ENCODE results near the gene OTOL1. TPM values are rescaled to one million over a fixed set of nuclear protein-coding genes. Genes with fewer than 3 reads are reported as not detected.

The OTOL1 gene
- polyA plus RNA-seq, 4 donors, result not detected

GRCh38 chr3:161550491-161551195 lies 54.0 kb downstream of the OTOL1 start:
- DNase-seq (no peak), FAIRE-seq (no peak)
- H3K27ac ChIP-seq (ENCODE audit: low read depth in 1 of 3, low read length in 2 of 3), result no peak overlapping the region
- H3K9me3 ChIP-seq (ENCODE audit: control insufficient read depth in 2 of 2, insufficient read depth in 1 of 2, low read depth in 1 of 2, low read length in 1 of 2), result no peaks in the 10 kb centered on the region
- H3K36me3 ChIP-seq (ENCODE audit: control insufficient read depth in 3 of 3, insufficient read depth in 2 of 3, low read depth in 1 of 3, low read length in 3 of 3), result no peaks in the 10 kb centered on the region
- peaks cover 0 to 4% (median 0%) of the 10 kb centered on the region in 3 donors for H3K27me3 ChIP-seq (ENCODE audit: control insufficient read depth in 3 of 3, insufficient read depth in 3 of 3, low read length in 3 of 3)
- H3K4me3 ChIP-seq (ENCODE audit: low read depth in 1 of 3, low read length in 3 of 3), result no peak overlapping the region
- 78 to 83% (median 78%) methylated on average over 6 of the region's 6 CpGs for WGBS, 3 donors
- H3K4me1 ChIP-seq (ENCODE audit: control insufficient read depth in 3 of 3, insufficient read depth in 2 of 3, low read depth in 1 of 3, low read length in 2 of 3), result no peaks in the 10 kb centered on the region

DNA sequence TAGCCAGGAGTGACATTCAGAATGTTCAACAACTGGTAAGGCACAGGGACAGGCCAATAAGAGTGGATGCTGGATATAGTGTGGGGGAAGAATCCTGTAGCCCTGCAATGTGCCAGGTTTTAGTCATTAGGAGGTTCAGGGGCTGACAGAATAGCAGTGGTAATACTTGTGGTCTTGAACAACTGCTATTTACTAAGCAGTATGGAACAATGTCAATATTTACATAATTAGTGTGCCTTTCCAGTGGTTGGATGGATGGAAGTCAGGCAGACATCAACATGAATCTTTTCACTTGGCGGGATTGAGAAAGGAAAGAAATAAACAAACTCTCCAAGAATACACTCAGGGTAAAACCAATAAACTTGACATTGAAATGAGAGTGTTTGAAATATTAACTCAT lies 55.1 kb downstream of the OTOL1 start:
- no peaks in the 10 kb centered on the region for H3K9me3 ChIP-seq (ENCODE audit: control insufficient read depth in 2 of 2, insufficient read depth in 1 of 2, low read depth in 1 of 2, low read length in 1 of 2)
- WGBS, 3 donors, result 41 to 58% (median 55%) methylated on average over 1 of the region's 1 CpG
- FAIRE-seq (no peak), DNase-seq (no peak)
- peaks cover 0 to 4% (median 0%) of the 10 kb centered on the region in 3 donors for H3K27me3 ChIP-seq (ENCODE audit: control insufficient read depth in 3 of 3, insufficient read depth in 3 of 3, low read length in 3 of 3)
- no peak overlapping the region for H3K27ac ChIP-seq (ENCODE audit: low read depth in 1 of 3, low read length in 2 of 3)
- H3K4me1 ChIP-seq (ENCODE audit: control insufficient read depth in 3 of 3, insufficient read depth in 2 of 3, low read depth in 1 of 3, low read length in 2 of 3), result no peaks in the 10 kb centered on the region
- no peaks in the 10 kb centered on the region for H3K36me3 ChIP-seq (ENCODE audit: control insufficient read depth in 3 of 3, insufficient read depth in 2 of 3, low read depth in 1 of 3, low read length in 3 of 3)
- no peak overlapping the region for H3K4me3 ChIP-seq (ENCODE audit: low read depth in 1 of 3, low read length in 3 of 3)

DNA sequence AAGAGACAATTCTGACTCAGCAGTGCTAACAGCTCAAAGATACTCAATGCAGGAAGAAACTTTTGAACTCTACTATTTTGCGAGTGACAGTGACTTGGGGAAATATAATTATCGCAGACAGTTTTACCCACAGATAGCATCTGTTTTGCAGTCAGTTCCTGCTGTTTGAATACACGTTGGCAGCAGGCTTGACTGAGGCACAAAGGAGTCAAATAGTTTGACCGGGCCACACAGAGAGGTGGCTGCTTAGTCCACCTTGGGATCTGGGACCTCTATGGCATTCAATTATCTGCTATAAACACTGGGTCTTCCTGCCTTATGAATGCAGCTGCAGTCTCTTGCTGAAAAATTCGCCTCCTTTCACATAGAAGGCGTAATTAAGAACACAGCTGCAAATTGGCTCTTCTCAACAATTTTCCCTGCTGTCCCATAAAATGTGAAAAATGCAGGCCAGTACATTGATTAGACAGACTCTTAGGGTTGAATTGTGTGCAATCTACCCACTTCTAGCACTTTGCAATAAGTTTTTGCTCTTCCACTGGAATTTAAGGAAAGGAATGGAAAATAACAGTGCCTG lies 56.5 kb downstream of the OTOL1 start:
- WGBS, 3 donors, result 68 to 70% (median 69%) methylated on average over 6 of the region's 6 CpGs
- Histone ChIP-seq H3K9me3 (ENCODE audit: control insufficient read depth in 2 of 2, insufficient read depth in 1 of 2, low read depth in 1 of 2, low read length in 1 of 2) (no peaks in the 10 kb centered on the region), H3K4me3 (ENCODE audit: low read depth in 1 of 3, low read length in 3 of 3) (no peak overlapping the region), H3K36me3 (ENCODE audit: control insufficient read depth in 3 of 3, insufficient read depth in 2 of 3, low read depth in 1 of 3, low read length in 3 of 3) (no peaks in the 10 kb centered on the region), H3K27me3 (ENCODE audit: control insufficient read depth in 3 of 3, insufficient read depth in 3 of 3, low read length in 3 of 3) (peaks cover 0 to 4% (median 0%) of the 10 kb centered on the region in 3 donors), H3K4me1 (ENCODE audit: control insufficient read depth in 3 of 3, insufficient read depth in 2 of 3, low read depth in 1 of 3, low read length in 2 of 3) (no peaks in the 10 kb centered on the region), H3K27ac (ENCODE audit: low read depth in 1 of 3, low read length in 2 of 3) (no peak overlapping the region)
- DNase-seq (no peak), FAIRE-seq (no peak)

Other genes with a start within 250 kb of the OTOL1 start
- gene SPTSSB, start 125.3 kb upstream of the OTOL1 start, polyA plus RNA-seq, result under 1 TPM in 2 of 4 donors, not detected in 2; 0.19 to 0.96 TPM